GM12892 (cell line): ENCODE data around the gene STAMBPL1.

Source experiments
- POLR2A ChIP-seq: IDR thresholded peaks from 2 replicates; pipeline ENCODE4 v1.6.1; 2011; ENCODE audit warnings: low read depth, low read length, control low read depth
- TAF1 ChIP-seq: IDR thresholded peaks from 2 replicates; pipeline ENCODE4 v1.6.1; 2011; ENCODE audit warnings: low read depth, mild to moderate bottlenecking, control low read depth, low read length, borderline replicate concordance

GRCh38 chr10:88835096-88835909 lies 44.7 kb upstream of the STAMBPL1 start:
- no peak for TF ChIP-seq POLR2A
- no peak for TF ChIP-seq TAF1
